ENCODE data around the gene BRSK2.
"Not testable (repeated sequence)": the region's sequence is repeated elsewhere in the genome, so short reads cannot be mapped to it uniquely, and the experiment has no call there.

The BRSK2 gene

DNA sequence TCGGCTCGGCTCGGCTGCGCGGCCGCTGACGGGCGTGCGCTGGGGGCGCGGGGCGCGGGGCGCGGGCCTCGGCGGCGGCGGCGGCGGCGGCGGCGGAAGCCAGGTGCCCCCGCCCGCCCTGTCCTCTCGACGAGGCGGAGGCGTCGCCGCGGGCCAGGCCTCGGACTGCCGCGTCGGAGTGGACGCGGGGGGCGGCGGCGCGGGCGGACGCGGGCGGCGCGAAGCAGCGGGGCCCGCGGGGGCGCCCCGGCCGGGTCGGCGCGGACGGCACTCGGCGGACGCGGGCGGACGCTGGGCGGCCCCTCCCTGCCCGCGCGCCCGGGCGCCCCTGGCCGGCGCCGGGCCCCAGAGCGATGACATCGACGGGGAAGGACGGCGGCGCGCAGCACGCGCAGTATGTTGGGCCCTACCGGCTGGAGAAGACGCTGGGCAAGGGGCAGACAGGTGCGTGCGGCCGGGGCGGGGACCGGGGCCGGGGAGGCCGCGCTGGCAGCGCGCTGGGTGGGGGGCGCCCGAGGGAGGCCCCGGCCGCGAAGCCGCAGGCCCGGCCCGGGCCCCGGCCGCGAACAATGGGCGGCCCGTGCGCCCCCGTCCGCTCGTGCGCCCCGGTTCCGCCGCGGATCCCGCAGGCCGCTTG, at the start of gene BRSK2:
Gene BRSK2, plus strand, starts transcription at position 3 of the 637 bp plus-strand sequence. Its CDS starts 351 bp downstream, at position 354.
- no peak for DNase-seq

DNA sequence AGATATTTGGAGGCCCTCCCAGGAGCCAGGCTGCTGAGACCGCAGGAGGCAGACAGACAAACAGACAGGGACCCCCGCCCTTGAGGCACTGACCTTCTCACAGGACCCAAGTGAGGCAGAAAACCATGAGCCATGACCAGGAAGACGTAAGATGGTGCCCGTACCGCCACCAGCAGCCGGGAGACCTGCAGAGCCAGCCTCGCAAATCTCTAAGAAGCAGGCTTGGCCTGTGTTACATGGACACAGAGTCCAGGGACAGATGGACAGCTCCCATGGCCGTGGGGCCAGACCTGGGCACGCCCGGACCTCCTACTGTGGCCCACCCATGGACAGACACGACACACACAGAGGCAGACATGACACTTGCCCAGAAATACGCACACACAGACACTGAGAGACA, 49.6 kb upstream of the BRSK2 start:
- no peak for DNase-seq

DNA sequence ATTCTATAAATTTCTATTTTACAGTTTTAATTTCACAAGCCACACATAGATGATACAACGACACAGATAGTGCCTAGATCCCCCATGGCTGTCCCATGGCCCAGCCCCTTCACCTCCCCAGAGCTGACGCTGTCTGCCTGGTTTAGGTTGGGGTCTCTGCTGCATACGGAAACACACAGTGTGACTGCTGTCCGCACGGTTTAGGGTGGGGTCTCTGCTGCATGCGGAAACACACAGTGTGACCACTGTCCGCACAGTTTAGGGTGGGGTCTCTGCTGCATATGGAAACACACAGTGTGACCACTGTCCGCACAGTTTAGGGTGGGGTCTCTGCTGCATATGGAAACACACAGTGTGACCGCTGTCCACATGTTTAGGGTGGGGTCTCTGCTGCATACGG, 48.5 kb upstream of the BRSK2 start:
- not testable (repeated sequence) for DNase-seq

DNA sequence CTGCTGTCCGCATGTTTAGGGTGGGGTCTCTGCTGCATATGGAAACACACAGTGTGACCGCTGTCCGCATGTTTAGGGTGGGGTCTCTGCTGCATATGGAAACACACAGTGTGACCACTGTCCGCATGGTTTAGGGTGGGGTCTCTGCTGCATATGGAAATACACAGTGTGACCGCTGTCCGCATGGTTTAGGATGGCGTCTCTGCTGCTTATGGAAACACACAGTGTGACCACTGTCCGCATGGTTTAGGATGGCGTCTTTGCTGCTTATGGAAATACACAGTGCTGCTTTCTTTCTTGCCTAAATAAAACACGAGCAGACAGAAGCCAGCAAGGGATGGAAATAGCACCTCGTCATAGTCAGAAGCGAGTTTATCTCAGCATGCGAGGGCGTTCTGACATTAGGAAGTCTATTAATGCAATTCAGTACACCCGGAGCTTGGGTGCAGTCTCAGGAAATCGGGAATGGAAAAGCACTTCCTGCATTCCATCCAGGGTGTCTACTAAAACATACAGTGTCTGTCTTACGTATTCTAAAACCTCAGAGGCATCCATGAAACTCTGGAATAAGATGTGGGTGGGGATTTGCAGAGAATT, 47.7 kb upstream of the BRSK2 start:
- DNase-seq, result peak; percentile 58

DNA sequence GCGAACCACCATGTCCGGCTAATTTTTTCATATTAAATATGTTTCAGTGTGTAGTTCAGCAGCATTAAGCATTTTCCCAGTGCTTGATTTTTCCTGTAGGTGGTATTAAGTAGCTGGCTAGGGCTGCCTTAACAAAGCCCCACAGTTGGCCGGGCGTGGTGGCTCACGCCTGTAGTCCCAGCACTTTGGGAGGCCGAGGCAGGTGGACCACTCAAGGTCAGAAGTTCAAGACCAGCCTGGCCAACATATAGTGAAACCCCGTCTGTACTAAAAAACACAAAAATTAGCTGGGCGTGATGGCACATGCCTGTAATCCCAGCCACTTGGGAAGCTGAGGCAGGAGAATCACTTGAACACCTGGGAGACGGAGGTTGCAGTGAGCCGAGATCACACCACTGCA, 46.8 kb upstream of the BRSK2 start:
- DNase-seq, result no peak

DNA sequence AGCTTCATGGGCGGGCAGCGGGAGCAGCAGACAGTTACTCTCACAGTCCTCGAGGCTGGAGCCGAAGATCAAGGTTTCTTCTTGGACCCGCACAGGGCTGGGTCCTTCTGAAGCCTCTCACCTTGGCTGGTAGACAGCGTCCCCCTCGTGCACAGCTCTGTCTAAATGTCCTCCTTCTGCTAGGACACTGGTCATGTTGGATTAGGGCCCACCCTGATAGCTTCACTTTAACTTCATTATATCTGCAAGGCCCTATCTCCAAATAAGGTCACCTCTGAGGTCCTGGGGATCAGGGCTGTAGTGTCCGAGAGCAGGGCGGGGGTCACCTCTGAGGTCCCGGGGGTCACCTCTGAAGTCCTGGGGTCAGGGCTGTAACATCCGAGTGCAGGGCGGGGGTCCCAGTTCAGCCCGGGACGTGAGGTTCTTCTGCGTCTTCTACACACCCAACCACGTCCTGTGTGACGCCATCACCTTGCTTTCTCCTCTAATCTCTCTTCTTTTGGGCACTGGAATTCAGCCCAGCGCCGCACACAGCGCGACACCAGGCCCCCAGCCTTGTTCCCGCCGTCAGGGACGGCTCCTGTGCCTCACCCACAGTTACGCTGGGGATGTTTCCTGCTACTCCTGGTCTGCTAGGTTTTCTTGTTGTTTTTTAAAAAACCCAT, 46.2 kb upstream of the BRSK2 start:
- no peak for DNase-seq

DNA sequence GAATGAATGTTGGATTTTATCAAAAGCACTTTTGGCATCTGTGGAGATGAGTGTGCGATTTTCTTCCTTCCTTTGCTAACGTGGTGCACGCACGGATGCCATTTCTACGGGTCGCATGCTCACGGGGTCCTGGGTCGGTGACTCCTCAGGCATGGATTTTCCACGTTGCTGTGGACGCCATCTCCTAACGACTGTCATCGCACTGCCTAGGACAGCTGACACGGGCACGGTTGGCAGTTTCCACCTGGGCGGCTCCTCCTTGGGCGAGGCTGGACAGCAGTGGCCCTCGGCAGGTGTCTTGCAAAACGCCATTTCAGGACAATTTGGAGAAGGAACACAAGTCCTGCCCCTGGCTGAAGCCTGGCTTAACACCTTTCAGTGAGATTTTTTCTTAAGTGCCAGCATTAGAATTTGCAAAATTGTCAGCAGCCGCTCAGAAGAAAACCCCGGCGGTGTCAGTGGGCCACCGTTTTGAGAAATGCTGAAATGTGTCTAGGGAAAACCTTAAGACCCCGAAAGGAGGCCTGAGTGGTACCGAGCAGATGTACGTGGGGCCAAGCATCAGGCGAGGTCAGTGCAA, 45.6 kb upstream of the BRSK2 start:
- DNase-seq, result no peak

DNA sequence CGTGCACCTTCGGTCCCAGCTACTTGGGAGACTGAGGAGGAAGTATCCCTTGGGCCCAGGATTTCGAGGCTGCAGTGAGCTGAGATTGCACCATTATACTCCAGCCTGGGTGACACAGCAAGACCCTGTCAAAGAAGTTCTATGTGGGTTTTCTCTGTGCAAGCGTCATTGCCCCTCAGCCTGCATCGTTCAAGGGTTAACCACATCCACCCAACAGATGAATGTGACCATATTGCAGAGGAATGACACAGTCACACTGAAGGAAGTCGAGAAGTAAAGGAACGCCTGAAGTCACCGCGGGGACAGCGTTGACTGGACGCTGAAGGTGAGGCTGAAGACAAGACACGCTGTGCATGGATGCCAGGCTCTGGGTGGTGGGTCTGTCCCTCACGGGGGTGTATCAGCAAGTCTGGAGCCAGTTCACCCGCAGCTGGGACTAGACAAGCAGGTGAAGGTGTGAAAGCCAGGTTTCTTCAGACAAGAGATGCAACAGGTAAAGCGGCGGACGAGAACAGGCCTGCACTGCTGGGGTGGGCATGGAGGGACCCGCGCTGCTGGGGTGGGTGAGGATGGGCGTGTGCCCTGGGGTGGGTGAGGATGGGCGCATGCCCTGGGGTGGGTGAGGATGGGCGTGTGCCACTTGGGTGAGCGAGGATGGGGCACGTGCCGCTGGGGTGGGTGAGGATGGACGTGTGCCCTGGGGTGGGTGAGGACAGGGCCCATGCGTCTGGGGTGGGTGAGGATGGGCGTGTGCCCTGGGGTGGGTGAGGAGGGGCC, 43.8 kb upstream of the BRSK2 start:
- DNase-seq, result peak; percentile 17

DNA sequence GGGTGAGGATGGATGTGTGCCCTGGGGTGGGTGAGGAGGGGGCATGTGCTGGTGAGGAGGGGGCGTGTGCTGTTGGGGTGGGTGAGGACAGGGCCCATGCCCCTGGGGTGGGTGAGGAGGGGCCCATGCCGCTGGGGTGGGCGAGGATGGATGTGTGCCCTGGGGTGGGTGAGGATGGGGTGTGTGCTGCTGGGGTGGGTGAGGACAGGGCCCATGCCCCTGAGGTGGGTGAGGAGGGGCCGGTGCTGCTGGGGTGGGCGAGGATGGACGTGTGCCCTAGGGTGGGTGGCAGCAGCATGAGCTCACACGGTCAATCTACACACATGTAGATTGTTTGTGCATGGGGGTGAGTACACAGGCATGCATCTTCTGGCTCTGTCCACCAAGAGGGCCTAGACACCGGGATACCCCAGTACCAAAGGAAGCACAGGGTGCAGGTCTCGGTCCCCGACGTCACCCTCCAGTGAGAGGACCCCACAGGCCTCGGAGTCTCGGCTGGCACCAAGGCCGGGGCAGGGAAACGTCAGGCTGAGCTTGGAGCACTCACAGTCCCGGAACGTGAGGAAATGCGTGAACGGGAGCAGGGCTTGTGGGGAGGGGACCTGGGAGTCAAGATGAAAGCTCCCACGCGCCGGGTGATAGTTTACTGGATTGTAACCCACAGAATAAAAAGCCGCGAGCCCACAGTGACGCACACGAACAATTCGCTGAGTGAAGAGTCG, 42.9 kb upstream of the BRSK2 start:
- no peak for DNase-seq

DNA sequence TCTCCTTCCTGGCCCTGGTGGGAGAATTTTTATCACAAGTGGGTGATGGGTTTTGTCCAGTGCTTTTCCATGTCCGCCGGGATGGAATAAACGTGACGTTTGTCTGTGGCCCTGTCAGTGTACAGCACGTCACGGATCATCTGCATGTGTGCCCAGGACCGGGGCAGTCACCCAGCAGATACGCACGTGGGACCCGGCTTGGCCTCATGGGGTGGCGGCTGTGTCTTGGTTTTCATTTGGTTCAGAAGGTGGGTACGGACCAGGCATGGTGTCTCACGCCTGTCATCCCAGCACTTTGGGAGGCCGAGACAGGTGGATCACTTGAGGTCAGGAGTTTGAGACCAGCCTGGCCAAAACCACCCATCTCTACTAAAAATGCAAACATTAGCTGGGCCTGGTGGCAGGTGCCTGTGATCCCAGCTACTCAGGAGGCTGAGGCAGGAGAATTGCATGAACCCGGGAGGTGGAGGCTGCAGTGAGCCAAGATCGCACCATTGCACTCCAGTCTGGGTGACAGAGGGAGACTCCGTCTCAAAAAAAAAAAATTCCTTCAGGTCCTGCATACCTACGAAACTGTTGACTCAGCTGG, 42.2 kb upstream of the BRSK2 start:
- DNase-seq, result not testable (repeated sequence)

DNA sequence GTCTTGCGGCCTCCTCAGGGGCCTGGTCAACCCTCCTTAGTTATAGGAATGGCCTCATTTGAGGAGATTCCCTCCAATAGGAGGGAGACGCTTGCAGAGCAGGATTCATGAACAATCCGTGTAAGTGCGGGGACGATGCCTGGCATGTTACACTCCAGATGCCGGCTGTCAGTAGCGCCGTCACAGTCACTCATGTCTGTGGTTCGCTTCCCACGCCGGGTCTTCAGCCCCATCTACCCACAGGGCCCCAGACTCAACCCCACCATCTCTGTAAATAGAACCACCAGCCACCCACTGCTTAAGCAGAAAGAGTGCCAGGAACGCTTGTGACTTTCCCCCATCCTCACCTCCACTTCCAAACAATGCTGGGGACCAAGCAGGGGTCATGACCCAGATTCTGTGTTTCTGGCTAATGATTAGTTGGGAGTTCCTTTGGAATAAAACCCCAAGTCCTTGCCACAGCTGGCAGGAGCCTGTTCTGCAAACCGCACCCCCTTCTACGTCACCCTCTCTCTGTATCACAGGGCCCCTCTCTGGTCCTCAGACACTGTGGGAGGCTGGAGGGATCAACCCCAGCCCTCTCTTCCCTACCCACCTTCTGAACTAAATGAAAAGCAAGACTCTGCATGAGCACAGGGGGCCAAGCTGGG, 41.5 kb upstream of the BRSK2 start:
- DNase-seq, result no peak

DNA sequence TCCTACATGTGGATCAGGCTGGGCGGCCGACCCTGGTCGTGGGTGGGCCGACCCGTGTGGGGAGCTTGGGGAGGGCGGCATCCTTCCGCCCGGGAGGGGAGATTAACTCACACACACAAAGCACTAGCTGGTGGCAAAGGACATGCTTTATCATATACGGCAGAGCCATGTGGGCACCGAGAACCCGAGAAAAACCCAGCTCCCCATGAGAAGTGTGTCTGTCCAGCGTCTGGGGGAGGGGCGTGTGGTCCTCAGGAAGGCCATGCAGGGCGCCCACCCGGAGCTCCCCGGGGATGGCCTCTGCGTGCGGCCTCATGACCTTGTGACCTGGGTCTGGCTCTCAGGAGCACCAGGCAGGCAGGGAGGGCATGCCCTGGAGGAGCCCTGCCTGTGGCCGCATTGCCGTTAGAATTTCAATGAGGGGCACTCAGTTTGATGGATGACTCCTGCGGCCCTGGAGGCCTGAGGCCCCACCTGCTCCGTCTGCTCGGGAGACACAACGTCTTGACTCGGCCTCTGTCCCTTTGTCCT, 40.9 kb upstream of the BRSK2 start:
- no peak for DNase-seq

DNA sequence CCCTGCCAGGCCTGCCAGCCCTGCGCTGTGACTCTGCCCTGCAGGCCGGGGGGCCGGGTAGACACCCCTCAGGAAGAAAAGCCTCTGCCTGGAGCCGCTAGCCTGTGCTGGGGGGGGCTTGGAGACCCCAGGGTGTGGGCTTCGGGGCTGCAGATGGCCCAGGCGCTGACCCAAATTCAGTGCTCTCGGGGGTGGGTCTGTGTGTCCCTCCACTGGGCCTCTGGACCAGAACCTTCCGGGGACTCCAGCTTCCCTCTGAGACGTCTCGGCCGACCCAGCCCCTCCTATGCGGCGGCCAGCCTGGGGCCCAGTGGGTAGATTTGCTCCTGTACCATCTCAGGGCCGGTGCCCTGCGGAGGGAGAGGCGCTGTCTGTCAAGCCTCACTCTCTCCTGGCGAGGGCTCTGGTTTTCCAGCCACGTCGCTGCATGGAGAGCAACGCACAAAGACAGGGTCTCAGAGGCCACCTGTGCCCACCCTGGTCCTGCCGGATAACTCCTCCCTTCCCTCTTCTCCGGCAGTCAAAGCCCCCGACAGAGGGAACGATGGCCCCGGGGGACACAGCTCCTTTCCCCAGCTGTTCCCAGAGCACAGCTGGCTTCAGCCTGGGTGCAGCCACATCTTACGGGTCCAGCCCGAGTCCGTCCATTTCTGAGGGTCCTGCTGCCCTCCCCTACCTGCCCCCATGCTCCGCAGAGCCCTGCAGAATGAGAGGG, 40.2 kb upstream of the BRSK2 start:
- DNase-seq, result no peak

DNA sequence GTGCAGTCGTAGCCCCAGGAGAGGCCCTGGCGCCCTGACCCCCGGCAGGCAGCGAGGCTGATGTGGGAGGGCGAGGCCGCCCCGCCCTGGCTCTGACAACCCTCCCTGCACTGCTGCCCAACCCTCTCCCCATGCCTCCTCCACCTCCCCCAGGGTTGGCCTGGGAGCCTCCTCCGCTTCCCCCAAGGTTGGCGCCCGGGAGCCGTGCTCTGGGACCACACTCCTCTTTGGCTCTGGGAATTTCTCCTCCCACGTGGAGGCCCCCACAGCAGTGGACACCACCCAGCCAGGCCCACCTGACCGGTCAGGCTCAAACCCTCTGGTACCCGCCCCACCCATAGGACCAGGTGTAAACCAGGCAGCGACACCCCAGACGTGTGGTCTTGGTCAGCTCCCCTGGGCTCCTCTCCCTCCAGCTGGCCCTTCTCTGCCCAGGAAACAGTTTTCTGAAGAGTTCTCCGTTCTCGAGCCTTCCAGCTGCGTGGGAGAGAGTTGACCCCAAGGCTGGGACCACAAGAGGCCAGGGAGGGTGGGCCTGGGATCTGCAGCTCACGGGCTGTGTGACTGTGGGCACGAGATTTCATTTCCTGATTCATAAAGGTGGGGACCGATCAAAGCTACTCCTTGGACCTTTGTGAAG, 39.5 kb upstream of the BRSK2 start:
- DNase-seq, result no peak

DNA sequence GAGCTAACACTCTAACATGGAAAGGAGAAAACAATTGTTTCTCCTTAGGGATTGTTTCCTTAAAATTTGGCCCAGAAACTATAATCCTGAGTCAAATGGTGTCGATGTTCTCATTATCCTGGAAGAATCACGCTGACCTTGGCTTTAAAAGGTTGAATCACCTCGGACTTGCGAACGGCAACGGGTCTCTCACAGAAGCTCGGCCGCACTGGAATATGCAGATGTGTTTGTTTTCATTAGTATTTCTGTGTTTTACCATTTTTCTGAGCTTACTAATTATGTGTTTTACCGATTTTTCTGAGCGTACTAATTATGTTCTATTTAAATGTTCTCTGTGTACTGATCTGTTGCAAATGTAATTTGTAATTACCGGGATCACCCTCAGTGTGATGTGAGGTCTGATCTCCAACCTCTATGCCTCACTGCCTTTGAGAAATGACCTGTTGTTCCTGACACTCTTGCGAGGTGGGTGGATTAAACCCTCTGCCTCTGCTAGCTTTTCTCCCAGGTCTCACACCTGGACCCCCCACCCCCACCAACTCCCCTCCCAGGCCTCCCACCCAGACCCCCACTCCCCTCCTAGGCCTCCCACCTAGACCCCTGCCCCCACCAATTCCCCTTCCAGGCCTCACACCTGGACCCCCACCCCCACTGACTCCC, 38.3 kb upstream of the BRSK2 start:
- no peak for DNase-seq

DNA sequence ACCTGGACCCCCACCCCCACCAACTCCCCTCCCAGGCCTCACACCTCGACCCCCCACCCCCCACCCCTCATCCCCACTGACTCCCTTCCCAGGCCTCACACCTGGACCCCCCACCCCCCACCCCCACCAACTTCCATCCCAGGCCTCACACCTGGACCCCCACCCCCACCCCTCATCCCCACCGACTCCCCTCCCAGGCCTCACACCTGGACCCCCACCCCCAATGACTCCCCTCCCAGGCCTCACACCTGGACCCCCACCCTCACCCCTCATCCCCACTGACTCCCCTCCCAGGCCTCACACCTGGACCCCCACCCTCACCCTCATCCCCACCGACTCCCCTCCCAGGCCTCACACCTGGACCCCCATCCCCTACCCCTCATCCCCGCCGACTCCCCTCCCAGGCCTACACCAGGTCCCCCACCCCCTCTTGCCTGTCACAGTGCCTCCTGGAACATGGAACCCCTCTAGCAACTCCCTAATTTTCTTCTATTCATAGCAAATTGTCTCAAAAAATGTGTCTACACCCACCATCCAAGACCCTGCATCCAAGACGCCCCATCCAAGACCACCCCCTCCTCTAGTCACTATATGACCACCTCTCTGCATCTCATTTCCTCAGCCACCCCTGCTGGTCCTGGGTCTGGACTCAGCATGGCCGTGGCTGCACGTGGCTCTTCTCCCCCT, 36.9 kb upstream of the BRSK2 start:
- no peak for DNase-seq

DNA sequence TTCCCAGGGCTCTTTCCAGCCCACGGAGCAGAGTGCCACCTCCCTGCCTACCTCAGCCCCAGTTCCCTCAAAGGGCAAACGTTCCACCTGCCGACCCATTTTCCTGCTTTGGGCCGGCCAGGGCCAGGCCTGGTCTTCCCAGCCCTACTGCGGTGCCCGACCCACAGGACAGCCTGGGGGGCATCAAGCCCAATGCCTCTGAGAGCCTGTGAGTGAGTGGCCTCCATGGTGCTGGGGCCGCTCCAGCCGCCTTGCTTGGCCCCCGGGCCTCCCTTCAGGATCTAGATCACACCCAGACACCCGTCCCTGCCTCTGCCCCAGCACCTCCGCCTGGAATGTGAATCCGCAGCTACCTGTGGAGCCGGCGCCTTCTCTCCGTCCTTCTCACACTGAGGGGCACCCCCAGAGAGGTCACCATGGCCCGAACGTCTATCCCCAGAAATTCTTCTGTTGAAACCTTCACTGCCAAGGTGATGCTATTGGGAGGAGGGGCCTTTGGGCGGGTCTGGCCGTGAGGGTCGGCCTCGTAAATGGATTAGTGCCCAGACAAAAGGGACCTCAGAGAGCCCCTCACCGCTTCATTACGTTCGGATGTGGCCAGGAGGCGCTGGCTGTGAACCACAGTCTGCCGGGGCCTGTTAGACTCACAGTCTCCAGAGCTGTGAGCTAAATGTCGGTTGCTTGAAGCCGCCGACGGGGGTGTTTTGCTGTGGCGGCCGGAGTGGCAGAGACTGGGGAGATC, 36.2 kb upstream of the BRSK2 start:
- no peak for DNase-seq
